ENCODE measurements around the gene SLAMF1. TPM values are rescaled to one million over a fixed set of nuclear protein-coding genes. Genes with fewer than 3 reads are reported as not detected.

The SLAMF1 gene
- total RNA-seq, 1 experiment from 2014 or later, result 2.2 TPM

- H3K27me3 ChIP-seq (replicated peaks; ENCODE audit: insufficient read depth, low read depth, low read length, poor library complexity), result no peaks in the 10 kb centered on the region
- intact Hi-C loops (cut with micrococcal nuclease; ENCODE audit: unreplicated experiment), result no loop called here
- no peaks in the 10 kb centered on the region for H3K36me3 ChIP-seq (ENCODE audit: insufficient read depth, low read length, poor library complexity, severe bottlenecking)
- no peaks in the 10 kb centered on the region for H3K4me1 ChIP-seq (ENCODE audit: insufficient read depth, low read length, poor library complexity, severe bottlenecking)
- no TSS peak for BruUV-seq (replicated peaks)
- H3K4me3 ChIP-seq (ENCODE audit: low read depth, low read length, poor library complexity, severe bottlenecking), result no peak overlapping the region
- CTCF ChIA-PET, result no interaction called here
- no peak for DNase-seq (ENCODE audit: low spot score)
- POLR2A ChIA-PET (ENCODE audit: low non-redundant PET), result no interaction called here
- H3K27ac ChIP-seq (ENCODE audit: low read depth, low read length, poor library complexity, severe bottlenecking), result no peak overlapping the region
- H3K9me3 ChIP-seq (ENCODE audit: low read depth, low read length, poor library complexity, severe bottlenecking), result no peaks in the 10 kb centered on the region
- TF ChIP-seq CTCF (conservative IDR thresholded peaks at IDR 0.05; ENCODE audit: low read depth, low read length), result no peak
- no peak for TF ChIP-seq EZH2 (IDR thresholded peaks at IDR 0.05; ENCODE audit: borderline replicate concordance, low read depth, low read length, poor library complexity, severe bottlenecking)
Observed at GRCh38 chr1:160576390-160576789, 70.5 kb downstream of the SLAMF1 start.

- Histone ChIP-seq H3K27ac (ENCODE audit: low read depth, low read length, poor library complexity, severe bottlenecking) (no peak overlapping the region), H3K27me3 (replicated peaks; ENCODE audit: insufficient read depth, low read depth, low read length, poor library complexity) (no peaks in the 10 kb centered on the region), H3K36me3 (ENCODE audit: insufficient read depth, low read length, poor library complexity, severe bottlenecking) (no peaks in the 10 kb centered on the region), H3K4me1 (ENCODE audit: insufficient read depth, low read length, poor library complexity, severe bottlenecking) (no peaks in the 10 kb centered on the region), H3K4me3 (ENCODE audit: low read depth, low read length, poor library complexity, severe bottlenecking) (no peak overlapping the region), H3K9me3 (ENCODE audit: low read depth, low read length, poor library complexity, severe bottlenecking) (no peaks in the 10 kb centered on the region)
- BruUV-seq (replicated peaks), result no TSS peak
- intact Hi-C loops (cut with micrococcal nuclease; ENCODE audit: unreplicated experiment), result no loop called here
- ChIA-PET POLR2A (ENCODE audit: low non-redundant PET) (no interaction called here), CTCF (no interaction called here)
- TF ChIP-seq CTCF (conservative IDR thresholded peaks at IDR 0.05; ENCODE audit: low read depth, low read length) (no peak), EZH2 (IDR thresholded peaks at IDR 0.05; ENCODE audit: borderline replicate concordance, low read depth, low read length, poor library complexity, severe bottlenecking) (no peak)
- no peak for DNase-seq (ENCODE audit: low spot score)
Observed at GRCh38 chr1:160575112-160575664, 71.7 kb downstream of the SLAMF1 start.

GRCh38 chr1:160570840-160571239 is 76.0 kb downstream of the SLAMF1 start:
- Histone ChIP-seq H3K27ac (ENCODE audit: low read depth, low read length, poor library complexity, severe bottlenecking) (no peak overlapping the region), H3K4me1 (ENCODE audit: insufficient read depth, low read length, poor library complexity, severe bottlenecking) (no peaks in the 10 kb centered on the region), H3K36me3 (ENCODE audit: insufficient read depth, low read length, poor library complexity, severe bottlenecking) (no peaks in the 10 kb centered on the region), H3K27me3 (replicated peaks; ENCODE audit: insufficient read depth, low read depth, low read length, poor library complexity) (no peaks in the 10 kb centered on the region), H3K9me3 (ENCODE audit: low read depth, low read length, poor library complexity, severe bottlenecking) (no peaks in the 10 kb centered on the region), H3K4me3 (ENCODE audit: low read depth, low read length, poor library complexity, severe bottlenecking) (no peak overlapping the region)
- intact Hi-C loops (cut with micrococcal nuclease; ENCODE audit: unreplicated experiment), result no loop called here
- ChIA-PET CTCF (interaction anchor here (0.6 kb wide), 1 partner anchor 129 kb away, joined by 9 read pairs; no protein-coding TSS in a partner anchor), POLR2A (ENCODE audit: low non-redundant PET) (no interaction called here)
- no peak for DNase-seq (ENCODE audit: low spot score)
- BruUV-seq (replicated peaks), result no TSS peak
- TF ChIP-seq EZH2 (IDR thresholded peaks at IDR 0.05; ENCODE audit: borderline replicate concordance, low read depth, low read length, poor library complexity, severe bottlenecking), result no peak
- TF ChIP-seq CTCF (conservative IDR thresholded peaks at IDR 0.05; ENCODE audit: low read depth, low read length), result no peak

Data from A673 (cell line).